Breast epithelium (tissue), 4 donors: ENCODE results near the gene ZNF418. TPM values are rescaled to one million over a fixed set of nuclear protein-coding genes. Genes with fewer than 3 reads are reported as not detected.

Source experiments
- DNase-seq, 2 donors: peaks; one replicate each; pipeline ENCODE4 v3.0.0-alpha.2; 2019; ENCODE audit warnings: low spot score in 2 of 2
- H3K27ac ChIP-seq, 2 donors: fragments of 200-600 bp; sonication (generic) in 1 of 2; one replicate each; pipeline ENCODE4 v1.5.1; 2016 to 2019; ENCODE audit warnings: mild to moderate bottlenecking in 1 of 2
- H3K27me3 ChIP-seq, 2 donors: fragments of 200-600 bp; sonication (generic) in 1 of 2; one replicate each; pipeline versions ENCODE4 v1.5.1 to v1.6.0; 2017 to 2019; ENCODE audit warnings: control low read depth in 1 of 2, mild to moderate bottlenecking in 1 of 2
- H3K36me3 ChIP-seq: fragments of 200-600 bp; one replicate; pipeline ENCODE4 v1.5.1; 2019
- H3K4me1 ChIP-seq, 2 donors: fragments of 200-600 bp; sonication (generic); one replicate each; pipeline ENCODE4 v1.5.1; 2016 to 2019; ENCODE audit warnings: control low read depth in 1 of 2
- H3K4me3 ChIP-seq, 3 donors: fragments of 200-600 bp; sonication (generic); 1 replicate in 2 of 3; 2 replicates in 1 of 3; pipeline ENCODE4 v1.5.1; 2016 to 2019; ENCODE audit warnings: mild to moderate bottlenecking in 3 of 3, moderate library complexity in 2 of 3
- H3K9me3 ChIP-seq, 2 donors: fragments of 200-600 bp; sonication (generic) in 1 of 2; one replicate each; pipeline ENCODE4 v1.5.1; 2016 to 2019; ENCODE audit warnings: control low read depth in 1 of 2
- POLR2A ChIP-seq: fragments of 450-650 bp; IDR thresholded peaks from one replicate; pipeline ENCODE4 v1.6.1; 2016; ENCODE audit warnings: antibody characterized with exemption, mild to moderate bottlenecking, moderate library complexity
- POLR2AphosphoS5 ChIP-seq, 3 donors: sonication (generic); formaldehyde crosslinking; IDR thresholded peaks; one replicate each; pipeline ENCODE4 v1.6.1; 2017; ENCODE audit warnings: antibody characterized with exemption in 3 of 3
- intact Hi-C: fragments of 100-400 bp; cut with DNase I; formaldehyde crosslinking; loops from one replicate; pipeline ENCODE4 v1.15.1; 2023; ENCODE audit warnings: low total_unique reads
- total RNA-seq, 3 donors: library from RNA; depleted of rRNA; stranded (reverse); fragments of >200 nt; gene quantifications; one replicate each; pipeline ENCODE4 v1.1.0, GENCODE V29; 2016
- TF ChIP-seq, protein P1 (sequence below), 3 donors: fragments of 450-650 bp; IDR thresholded peaks; one replicate each; pipeline ENCODE4 v1.5.1; 2016 to 2017; ENCODE audit warnings: antibody characterized with exemption in 3 of 3, mild to moderate bottlenecking in 3 of 3, moderate library complexity in 3 of 3

ZNF418 gene
- total RNA-seq, 3 donors from 2014 or later: 3.2 to 8.9 (median 5.9) TPM

DNA sequence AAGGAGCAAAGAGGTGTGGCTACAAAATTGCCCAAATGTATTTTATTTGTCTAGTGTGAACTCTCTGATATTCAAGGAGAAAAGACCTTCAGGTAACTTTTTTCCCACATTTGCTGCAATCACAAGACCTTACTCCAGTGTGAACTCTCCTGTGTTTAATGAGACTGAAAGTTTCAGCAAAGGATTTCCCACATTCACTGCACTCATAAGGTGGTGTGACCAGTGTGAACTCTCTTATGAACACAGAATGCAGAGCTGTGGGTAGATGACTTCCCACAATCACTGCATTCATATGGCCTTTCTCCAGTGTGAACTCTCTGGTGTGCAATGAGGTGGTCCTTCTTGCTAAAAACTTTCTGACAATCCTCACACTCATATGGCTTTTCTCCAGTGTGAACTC is 62.8 kb downstream of the ZNF418 start:
- no peaks in the 10 kb centered on the region for H3K36me3 ChIP-seq
- peaks cover 87 to 94% of the 10 kb centered on the region in 2 donors for H3K9me3 ChIP-seq

More for the DNA sequence above, 62.8 kb downstream of the ZNF418 start:
- TF ChIP-seq, protein P1, sequence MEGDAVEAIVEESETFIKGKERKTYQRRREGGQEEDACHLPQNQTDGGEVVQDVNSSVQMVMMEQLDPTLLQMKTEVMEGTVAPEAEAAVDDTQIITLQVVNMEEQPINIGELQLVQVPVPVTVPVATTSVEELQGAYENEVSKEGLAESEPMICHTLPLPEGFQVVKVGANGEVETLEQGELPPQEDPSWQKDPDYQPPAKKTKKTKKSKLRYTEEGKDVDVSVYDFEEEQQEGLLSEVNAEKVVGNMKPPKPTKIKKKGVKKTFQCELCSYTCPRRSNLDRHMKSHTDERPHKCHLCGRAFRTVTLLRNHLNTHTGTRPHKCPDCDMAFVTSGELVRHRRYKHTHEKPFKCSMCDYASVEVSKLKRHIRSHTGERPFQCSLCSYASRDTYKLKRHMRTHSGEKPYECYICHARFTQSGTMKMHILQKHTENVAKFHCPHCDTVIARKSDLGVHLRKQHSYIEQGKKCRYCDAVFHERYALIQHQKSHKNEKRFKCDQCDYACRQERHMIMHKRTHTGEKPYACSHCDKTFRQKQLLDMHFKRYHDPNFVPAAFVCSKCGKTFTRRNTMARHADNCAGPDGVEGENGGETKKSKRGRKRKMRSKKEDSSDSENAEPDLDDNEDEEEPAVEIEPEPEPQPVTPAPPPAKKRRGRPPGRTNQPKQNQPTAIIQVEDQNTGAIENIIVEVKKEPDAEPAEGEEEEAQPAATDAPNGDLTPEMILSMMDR (IDR thresholded peaks at IDR 0.05): no peak
- no peak for TF ChIP-seq POLR2A
- TF ChIP-seq POLR2AphosphoS5 (IDR thresholded peaks at IDR 0.05): no peak
- Histone ChIP-seq H3K27me3 (no peaks in the 10 kb centered on the region), H3K27ac (no peak overlapping the region), H3K4me3 (no peak overlapping the region), H3K4me1 (no peaks in the 10 kb centered on the region)
- no peak for DNase-seq
- intact Hi-C loops: no loop called here

Other genes starting within 250 kb of the ZNF418 start
- 1 to 10 TPM in 2 of 3 donors, under 1 TPM in 1; 0.96 to 7.8 (median 6.2) TPM for gene ZNF154, start 226.2 kb downstream of the ZNF418 start, total RNA-seq
- gene ZNF671, start 207.8 kb downstream of the ZNF418 start, total RNA-seq: 10 to 100 TPM in 1 of 3 donors, 1 to 10 TPM in 2; 4.0 to 13.5 (median 7.9) TPM
- 10 to 100 TPM in 2 of 3 donors, 1 to 10 TPM in 1; 8.5 to 31.8 (median 21.0) TPM for gene ZNF776, start 188.6 kb downstream of the ZNF418 start, total RNA-seq
- gene ZNF586, start 165.7 kb downstream of the ZNF418 start, total RNA-seq: 10 to 100 TPM in 2 of 3 donors, 1 to 10 TPM in 1; 9.9 to 40.5 (median 13.4) TPM
- gene ZNF552, start 120.5 kb downstream of the ZNF418 start, total RNA-seq: 10 to 100 TPM in 2 of 3 donors, 1 to 10 TPM in 1; 4.0 to 71.4 (median 54.9) TPM
- 10 to 100 TPM; 10.7 to 26.6 (median 25.2) TPM for gene ZNF587B, start 105.1 kb downstream of the ZNF418 start, total RNA-seq
- 10 to 100 TPM; 14.4 to 45.4 (median 35.1) TPM for gene ZNF587, start 85.5 kb downstream of the ZNF418 start, total RNA-seq
- 10 to 100 TPM in 2 of 3 donors, 1 to 10 TPM in 1; 4.8 to 26.1 (median 17.0) TPM for gene ZNF814, start 46.4 kb downstream of the ZNF418 start, total RNA-seq
- 10 to 100 TPM; 10.1 to 28.7 (median 14.4) TPM for gene ZNF417, start 18.8 kb downstream of the ZNF418 start, total RNA-seq
- 1 to 10 TPM; 4.6 to 7.5 (median 7.3) TPM for gene ZNF256, start 12.3 kb upstream of the ZNF418 start, total RNA-seq
- gene C19orf18, start 39.1 kb upstream of the ZNF418 start, total RNA-seq: 1 to 10 TPM in 1 of 3 donors, under 1 TPM in 2; 0.44 to 3.3 (median 0.80) TPM
- 10 to 100 TPM; 12.0 to 46.5 (median 21.6) TPM for gene ZNF606, start 67.4 kb upstream of the ZNF418 start, total RNA-seq
- 1 to 10 TPM in 1 of 3 donors, not detected in 2; 1.3 TPM for gene ZSCAN1, start 98.6 kb upstream of the ZNF418 start, total RNA-seq
- 10 to 100 TPM in 2 of 3 donors, 1 to 10 TPM in 1; 7.5 to 16.2 (median 14.4) TPM for gene ZNF135, start 123.9 kb upstream of the ZNF418 start, total RNA-seq
- 10 to 100 TPM; 29.1 to 94.4 (median 66.2) TPM for gene ZSCAN18, start 162.8 kb upstream of the ZNF418 start, total RNA-seq
- gene ZNF329, start 215.4 kb upstream of the ZNF418 start, total RNA-seq: 10 to 100 TPM in 2 of 3 donors, 1 to 10 TPM in 1; 6.9 to 20.8 (median 13.8) TPM
- gene ZNF274, start 247.7 kb upstream of the ZNF418 start, total RNA-seq: 10 to 100 TPM; 21.9 to 46.5 (median 39.0) TPM